HepG2 (cell line): ENCODE data around the gene SLC2A4. TPM values are rescaled to one million over a fixed set of nuclear protein-coding genes. Genes with fewer than 3 reads are reported as not detected.

Source experiments
- ARID5B ChIP-seq: IDR thresholded peaks from 2 replicates; pipeline ENCODE4 v1.4.0; 2020; ENCODE audit warnings: mild to moderate bottlenecking, missing genetic modification reagents
- CBX1 ChIP-seq: IDR thresholded peaks from one replicate; pipeline ENCODE4 v1.6.1; 2016; ENCODE audit warnings: antibody characterized with exemption, low read depth
- CBX2 ChIP-seq, 2 experiments: fragments of 200-600 bp in 1 of 2; sonication (generic); formaldehyde crosslinking in 1 of 2; IDR thresholded peaks; 2 replicates each; pipeline versions ENCODE4 v1.7.0 to v1.8.1; 2018 to 2022; ENCODE audit warnings: low read depth in 2 of 2, low read length in 1 of 2, mild to moderate bottlenecking in 1 of 2, missing genetic modification reagents in 1 of 2
- CENPT ChIP-seq: sonication (generic); formaldehyde crosslinking; IDR thresholded peaks from 2 replicates; pipeline ENCODE4 v1.8.0; 2022; ENCODE audit warnings: low read depth, mild to moderate bottlenecking, moderate library complexity, missing genetic modification reagents
- HOXA9 ChIP-seq: sonication (generic); formaldehyde crosslinking; IDR thresholded peaks from 2 replicates; pipeline ENCODE4 v1.8.1; 2022; ENCODE audit warnings: missing genetic modification reagents, mild to moderate bottlenecking, moderate library complexity, borderline replicate concordance
- KDM1A ChIP-seq: IDR thresholded peaks from 2 replicates; pipeline ENCODE4 v1.6.1; 2016; ENCODE audit warnings: missing compliant biosample characterization
- MAFG ChIP-seq: sonication (generic); formaldehyde crosslinking; IDR thresholded peaks from 2 replicates; pipeline ENCODE4 v1.5.1; 2020; ENCODE audit warnings: mild to moderate bottlenecking, missing genetic modification reagents
- NR0B2 ChIP-seq: sonication (generic); formaldehyde crosslinking; IDR thresholded peaks from 2 replicates; pipeline ENCODE4 v1.4.0; 2020; ENCODE audit warnings: mild to moderate bottlenecking, missing genetic modification reagents
- RARA ChIP-seq: IDR thresholded peaks from 2 replicates; pipeline ENCODE4 v1.6.1; 2016; ENCODE audit warnings: missing genetic modification reagents, missing compliant biosample characterization
- TFDP2 ChIP-seq: sonication (generic); formaldehyde crosslinking; IDR thresholded peaks from 2 replicates; pipeline ENCODE4 v1.4.0; 2020; ENCODE audit warnings: missing genetic modification reagents
- TFE3 ChIP-seq: IDR thresholded peaks from 2 replicates; pipeline ENCODE4 v1.6.1; 2016
- TRAFD1 ChIP-seq: sonication (generic); formaldehyde crosslinking; IDR thresholded peaks from 2 replicates; pipeline ENCODE4 v1.5.1; 2020; ENCODE audit warnings: missing genetic modification reagents, mild to moderate bottlenecking, borderline replicate concordance
- ZBTB39 ChIP-seq: sonication (generic); formaldehyde crosslinking; IDR thresholded peaks from 2 replicates; pipeline ENCODE4 v1.5.0; 2020; ENCODE audit warnings: missing genetic modification reagents
- ZMAT3 ChIP-seq: sonication (generic); formaldehyde crosslinking; conservative IDR thresholded peaks from 2 replicates; pipeline ENCODE4 v1.7.0; 2021; ENCODE audit warnings: missing genetic modification reagents
- ZMYM3 ChIP-seq: sonication (generic); formaldehyde crosslinking; IDR thresholded peaks from 2 replicates; pipeline ENCODE4 v1.5.1; 2020; ENCODE audit warnings: mild to moderate bottlenecking, missing genetic modification reagents
- ZNF629 ChIP-seq: sonication (generic); formaldehyde crosslinking; conservative IDR thresholded peaks from 2 replicates; pipeline ENCODE4 v1.5.0; 2020; ENCODE audit warnings: missing genetic modification reagents
- ZSCAN30 ChIP-seq: sonication (generic); formaldehyde crosslinking; IDR thresholded peaks from 2 replicates; pipeline ENCODE4 v1.5.0; 2020; ENCODE audit warnings: mild to moderate bottlenecking, missing genetic modification reagents
- polyA plus RNA-seq, 8 experiments: library from polyadenylated mRNA; depleted of rRNA in 3 of 8; stranded (reverse) in 7 of 8; unstranded in 1 of 8; fragments of >200 nt; fragmentation: Illumina TruSeq in 4 of 8; extraction: Trizol in 4 of 8; gene quantifications; 2 replicates each; pipeline versions ENCODE4 v1.2.1 to v1.2.3, GENCODE V29; 2011 to 2016; ENCODE audit warnings: low read depth in 4 of 8, missing spikeins in 1 of 8, mixed read lengths in 1 of 8; ENCODE audit not compliant: insufficient read depth in 1 of 8
- total RNA-seq, 5 experiments: library from RNA; depleted of rRNA; stranded (reverse); fragments of >200 nt; fragmentation: Illumina TruSeq; extraction: Trizol; gene quantifications; 2 replicates each; pipeline ENCODE4 v1.2.3, GENCODE V29; 2016; ENCODE audit warnings: low read depth in 1 of 5

SLC2A4 gene
- total and polyA plus RNA-seq, 2 of the 13 experiments (the other 11 are each of a cell fraction or from before 2014, with no cell fraction given): 4.9 to 5.8 TPM

GRCh38 chr17:7234083-7234951 lies 47.2 kb upstream of the SLC2A4 start, which contains the start of gene DVL2 (continued):
- TF ChIP-seq TFE3 (CRISPR knock-in tag) (peak; percentile 99), MAFG (CRISPR knock-in tag) (no peak), ZBTB39 (CRISPR knock-in tag) (no peak), NR0B2 (CRISPR knock-in tag) (no peak), TFDP2 (CRISPR knock-in tag) (peak; percentile 89), CBX2 (IDR thresholded peaks at IDR 0.05; ENCODE audit: low read depth, low read length) (no peak), CBX2 (CRISPR knock-in tag; IDR thresholded peaks at IDR 0.05; ENCODE audit: low read depth) (no peak), ZNF629 (CRISPR knock-in tag) (peak; percentile 40; the same call in 1 of the 2 replicates), KDM1A (no peak), ZMYM3 (CRISPR knock-in tag) (no peak), CBX1 (peak; percentile 99), ZMAT3 (CRISPR knock-in tag) (no peak; the same call in 1 of the 2 replicates), HOXA9 (CRISPR knock-in tag) (peak; percentile 29; the same call in 1 of the 2 replicates), ARID5B (CRISPR knock-in tag) (peak; percentile 45), TRAFD1 (CRISPR knock-in tag) (no peak), ZSCAN30 (CRISPR knock-in tag) (no peak), CENPT (no peak), RARA (0 out of 2 replicates have a peak, but pooled peaks have one; percentile 32)
